ACHN (cell line): ENCODE data around the gene CAPN8.
A peak's percentile ranks its signal among the peaks of the same experiment; 100 is the strongest.
"Not testable (repeated sequence)": the region's sequence is repeated elsewhere in the genome, so short reads cannot be mapped to it uniquely, and the experiment has no call there.

Source experiments
- DNase-seq: peaks from one replicate; pipeline ENCODE4 v3.0.0-alpha.2; 2015
- in situ Hi-C: cut with HindIII; loops from 2 replicates; pipeline ENCODE4 v1.10.0; 2017; ENCODE audit warnings: low sequenced_read_pairs, low pct_ligation_motif_present, low pct_unique_long_range_greater_than_20kb

The CAPN8 gene

DNA sequence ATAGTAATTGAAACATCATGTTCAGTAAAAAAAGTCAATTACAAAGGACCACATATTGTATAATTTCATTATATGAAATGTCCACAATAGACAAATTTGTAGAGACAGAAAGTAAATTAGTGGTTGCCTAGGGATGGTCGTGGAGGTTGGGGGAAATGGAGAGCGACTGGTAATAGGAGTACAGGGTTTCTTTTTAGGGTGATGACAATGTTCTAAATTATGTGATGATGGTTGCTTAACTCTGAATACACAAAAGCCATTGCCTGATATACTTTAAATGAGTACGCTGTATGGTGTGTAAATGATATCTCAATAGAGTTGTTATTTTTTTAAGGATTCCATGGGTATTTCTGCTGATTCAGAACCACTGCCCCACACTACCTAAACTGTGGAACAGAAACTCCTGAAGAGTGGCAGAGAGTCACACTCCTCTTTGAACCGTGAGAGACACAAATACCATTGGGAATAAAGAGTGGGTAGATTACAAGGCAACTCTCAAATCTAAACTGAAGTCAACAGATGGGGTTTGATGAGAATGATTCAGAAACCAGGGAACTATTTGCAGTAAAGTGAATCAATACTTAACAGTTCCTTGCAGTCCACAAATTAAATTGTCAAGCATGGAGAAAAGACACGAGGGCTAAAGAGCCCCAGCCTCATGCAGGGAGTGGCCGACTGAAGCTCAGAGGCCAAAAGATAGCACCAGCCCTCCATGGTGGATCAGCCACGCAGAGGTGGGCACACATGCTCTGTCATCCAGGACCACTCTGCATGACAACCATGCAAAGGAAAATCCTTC is 118.0 kb downstream of the CAPN8 start:
- DNase-seq: no peak
- in situ Hi-C loops: no loop called here

DNA sequence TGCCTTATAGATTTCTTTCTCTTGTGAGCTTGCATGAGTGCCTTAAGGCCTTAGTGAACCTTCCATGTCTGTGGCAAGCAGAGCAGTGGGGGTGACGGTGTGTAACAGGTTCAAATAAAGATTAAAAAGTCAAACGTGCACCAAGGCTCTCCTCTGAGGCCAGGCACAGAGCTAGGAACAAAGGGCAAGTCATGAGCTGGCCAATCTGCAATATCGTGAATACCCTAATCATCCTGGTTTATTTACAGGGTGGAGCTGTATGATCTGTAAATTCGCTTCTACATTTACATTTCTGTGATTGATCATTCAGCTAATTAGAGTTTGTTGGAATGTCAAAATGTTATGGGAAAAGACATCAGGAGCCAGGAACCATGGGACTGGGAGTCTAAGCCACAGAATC is 120.2 kb downstream of the CAPN8 start:
- in situ Hi-C loops: no loop called here
- DNase-seq: no peak

DNA sequence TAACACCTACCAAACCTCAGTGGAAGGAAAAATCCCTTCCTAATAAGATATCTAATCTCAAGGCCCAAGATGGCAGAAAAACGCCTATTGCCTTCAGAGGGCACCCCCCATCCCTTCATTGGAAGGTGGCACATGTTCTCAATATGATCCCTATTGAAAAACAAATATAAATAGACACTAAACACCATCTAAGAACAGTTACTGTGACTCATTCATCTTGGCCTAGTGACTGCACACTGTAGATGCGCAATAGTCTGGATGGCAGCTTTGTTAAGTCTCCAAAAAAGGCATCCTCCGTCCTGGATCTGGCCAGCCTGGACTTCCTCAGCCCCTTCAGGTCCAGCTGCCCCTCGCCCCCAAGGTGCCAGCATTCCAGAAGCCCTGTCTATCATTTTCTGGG is 121.9 kb downstream of the CAPN8 start:
- DNase-seq: no peak
- in situ Hi-C loops: no loop called here

DNA sequence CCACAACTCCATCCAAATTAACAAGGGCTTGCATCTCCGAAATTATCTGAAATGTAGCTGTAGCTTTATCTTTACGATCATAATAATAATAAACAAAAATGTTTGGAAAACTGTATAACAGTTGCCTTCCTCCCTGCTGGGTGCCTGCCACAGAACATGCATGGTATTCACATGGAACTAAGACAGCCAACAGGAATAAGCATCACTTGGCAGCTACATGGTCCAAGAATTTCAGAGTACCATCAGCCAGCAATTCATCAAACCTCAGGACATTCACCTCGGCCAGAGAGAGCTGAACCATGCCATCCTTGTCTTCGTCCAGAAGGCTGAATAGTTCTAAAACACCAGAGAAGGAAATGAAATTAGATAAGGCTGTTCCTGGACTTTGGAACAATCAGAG is 122.7 kb downstream of the CAPN8 start:
- in situ Hi-C loops: no loop called here
- no peak for DNase-seq

DNA sequence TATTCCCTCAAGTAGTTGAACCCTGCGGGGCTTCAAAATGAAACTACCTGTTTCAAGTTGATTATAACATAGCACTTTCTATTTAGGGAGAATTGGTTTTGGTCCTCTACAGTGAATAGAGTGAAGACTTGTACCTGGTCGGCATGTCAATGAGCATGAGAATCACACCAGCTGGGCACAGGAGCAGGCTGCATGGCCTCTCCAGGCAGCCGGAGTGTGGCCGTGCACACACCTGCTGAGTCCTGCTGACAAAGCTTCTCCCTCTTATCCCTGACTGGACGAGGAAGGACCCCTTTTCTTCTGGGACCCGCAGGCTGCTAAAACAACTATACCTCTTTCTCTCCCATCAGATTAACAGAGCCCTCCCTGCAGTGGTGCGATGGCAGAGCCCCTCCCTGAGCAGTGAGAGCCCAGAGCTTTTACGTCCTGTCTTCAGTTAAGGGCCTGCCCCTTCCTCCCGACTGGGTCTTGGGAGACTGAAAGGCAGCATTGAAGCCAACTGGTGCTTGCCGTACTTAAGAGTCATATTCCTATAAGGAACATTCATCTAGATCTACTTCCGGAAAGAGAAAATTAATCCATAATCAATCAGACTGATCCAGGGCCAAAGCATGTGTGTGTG is 124.9 kb downstream of the CAPN8 start:
- in situ Hi-C loops: no loop called here
- no peak for DNase-seq

DNA sequence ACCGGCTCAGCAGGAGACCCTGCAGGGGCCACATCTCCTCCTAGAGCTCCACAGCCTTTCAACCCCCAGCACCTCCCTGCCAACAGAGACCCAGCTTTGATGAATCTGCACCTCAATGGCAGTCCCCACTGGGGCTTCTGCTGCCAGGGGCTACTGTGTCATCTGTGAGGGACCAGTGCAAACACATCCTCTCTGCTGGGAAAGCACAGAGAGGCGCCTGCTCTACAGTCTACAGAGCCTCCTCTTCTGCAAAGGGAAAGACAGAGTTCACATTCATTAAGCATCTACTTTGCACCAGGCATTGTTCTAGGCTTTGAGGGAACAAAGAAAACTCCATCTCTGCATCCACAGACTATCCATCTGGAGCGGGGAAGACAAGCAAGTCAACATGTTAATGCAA is 125.8 kb downstream of the CAPN8 start:
- DNase-seq: no peak
- in situ Hi-C loops: no loop called here

DNA sequence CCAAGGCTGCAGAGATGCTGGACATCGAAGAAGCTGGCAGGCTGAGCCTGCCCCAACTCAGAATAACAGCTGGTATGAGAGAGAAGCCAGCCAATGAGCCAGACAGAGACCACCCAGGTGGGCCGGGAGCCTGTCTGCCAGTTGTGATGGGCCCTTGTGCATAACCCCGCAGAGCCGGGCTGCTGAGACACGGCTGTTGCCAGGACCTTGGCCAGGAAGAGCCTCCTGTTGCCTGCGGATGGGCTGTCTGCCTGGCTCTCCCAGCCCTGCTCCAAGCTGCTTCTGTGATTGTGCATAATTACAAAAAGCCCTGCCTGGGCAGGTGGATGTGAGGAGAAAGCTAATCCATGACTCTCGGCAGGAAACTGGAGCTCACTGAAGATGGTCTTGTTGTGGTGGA is 126.5 kb downstream of the CAPN8 start:
- no peak for DNase-seq
- in situ Hi-C loops: no loop called here

DNA sequence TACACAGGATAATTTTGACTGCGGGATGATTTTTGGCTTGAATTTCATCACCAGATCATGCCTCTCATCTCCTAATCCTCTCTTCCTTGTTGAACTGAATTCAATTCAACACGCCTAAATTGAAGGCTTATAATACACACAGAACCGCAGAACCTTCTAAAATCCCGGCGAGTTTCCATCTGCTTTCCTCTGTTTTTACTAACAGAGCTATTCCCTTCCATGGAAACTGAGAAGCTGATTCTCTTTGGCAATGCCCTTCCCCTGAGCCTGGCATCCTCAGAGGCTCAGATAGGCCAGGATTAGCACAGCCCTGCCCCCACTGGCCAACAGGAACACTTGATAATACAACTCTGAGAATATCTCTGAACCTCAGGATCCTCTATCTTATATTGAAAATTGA is 130.2 kb downstream of the CAPN8 start:
- in situ Hi-C loops: no loop called here
- no peak for DNase-seq

DNA sequence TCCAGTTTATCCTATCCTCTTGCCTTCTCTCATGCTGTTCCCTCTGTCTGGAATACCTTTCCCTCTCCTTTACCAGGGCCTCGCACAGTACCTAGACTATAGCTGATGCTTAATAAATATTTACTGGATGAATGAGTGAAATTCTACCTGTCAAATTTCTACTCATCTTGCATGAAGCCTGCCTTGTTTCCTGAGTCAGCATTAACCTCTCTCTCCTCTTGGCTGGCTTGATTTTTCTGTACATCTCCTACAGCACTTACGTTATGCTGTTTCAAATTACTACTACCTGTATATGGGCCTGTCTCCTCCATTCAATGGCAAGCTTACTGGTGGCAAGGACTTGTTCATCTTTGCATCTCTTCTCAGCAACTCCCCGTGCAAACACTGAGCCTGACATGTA is 130.8 kb downstream of the CAPN8 start:
- in situ Hi-C loops: no loop called here
- no peak for DNase-seq

DNA sequence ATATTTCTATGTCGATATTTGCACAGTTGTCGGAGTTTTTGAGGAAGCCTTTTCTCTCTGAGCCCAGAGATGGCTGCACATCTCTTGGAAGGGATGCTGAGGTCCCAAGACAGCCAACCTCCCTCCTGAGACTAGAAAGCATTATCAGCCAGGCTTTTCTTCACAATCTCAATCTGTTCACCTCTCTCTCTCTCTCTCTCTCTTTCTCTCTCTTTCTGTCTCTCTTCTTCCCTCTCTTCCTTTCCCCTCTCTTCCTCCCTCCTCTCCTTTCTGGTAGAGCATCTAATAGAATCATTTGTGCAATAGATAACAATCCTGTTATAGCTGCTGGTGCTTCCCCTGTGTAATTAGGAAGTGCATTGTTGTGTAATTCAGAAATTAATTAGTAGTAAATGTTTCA is 131.8 kb downstream of the CAPN8 start:
- no peak for DNase-seq
- in situ Hi-C loops: no loop called here

DNA sequence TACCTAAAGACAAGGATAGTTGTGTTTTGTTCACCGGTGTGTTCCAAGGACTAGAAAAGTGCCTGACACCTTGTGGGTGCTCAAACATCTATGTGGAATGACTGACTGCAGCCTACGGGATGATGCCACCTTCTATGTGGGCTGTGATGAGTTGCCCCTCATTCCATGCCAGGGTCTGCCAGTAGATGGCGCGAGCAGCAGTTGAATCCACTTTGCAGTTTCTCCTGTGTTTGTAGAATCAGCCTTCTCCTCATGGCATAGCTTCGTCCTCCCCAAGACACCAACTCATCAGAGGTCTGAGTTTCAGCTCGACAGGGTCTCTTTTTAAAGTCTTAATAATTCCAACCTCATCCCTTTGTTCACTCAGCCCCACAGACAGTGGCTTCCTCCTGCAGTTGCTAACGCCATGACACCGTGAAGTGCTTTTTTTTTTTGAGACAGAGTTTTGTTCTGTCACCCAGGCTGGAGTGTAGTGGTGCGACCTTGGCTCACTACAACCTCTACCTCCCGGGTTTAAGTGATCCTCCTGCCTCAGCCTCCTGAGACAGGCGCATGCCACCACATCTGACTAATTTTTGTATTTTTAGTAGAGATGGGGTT is 133.7 kb downstream of the CAPN8 start:
- DNase-seq: peak; percentile 45
- in situ Hi-C loops: no loop called here

DNA sequence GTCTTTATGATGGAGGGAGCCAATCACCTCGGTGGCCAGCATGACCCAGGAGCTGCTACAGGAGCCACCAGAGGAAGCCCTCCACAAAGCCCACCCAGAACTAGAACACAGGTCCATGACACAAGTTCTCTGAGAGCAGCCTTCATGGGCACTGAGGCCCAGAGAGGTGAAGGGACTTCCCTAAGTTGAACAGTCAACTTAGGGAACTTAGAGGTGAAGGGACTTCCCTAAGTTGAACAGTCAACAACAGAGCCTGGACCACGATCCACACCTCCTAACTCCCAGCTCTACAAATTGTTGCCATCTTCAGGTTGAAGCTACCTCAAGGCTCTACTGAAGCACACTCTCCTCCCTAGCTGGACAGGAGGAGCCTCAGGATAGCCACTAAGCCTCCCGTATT is 139.5 kb downstream of the CAPN8 start:
- DNase-seq: no peak
- in situ Hi-C loops: no loop called here

DNA sequence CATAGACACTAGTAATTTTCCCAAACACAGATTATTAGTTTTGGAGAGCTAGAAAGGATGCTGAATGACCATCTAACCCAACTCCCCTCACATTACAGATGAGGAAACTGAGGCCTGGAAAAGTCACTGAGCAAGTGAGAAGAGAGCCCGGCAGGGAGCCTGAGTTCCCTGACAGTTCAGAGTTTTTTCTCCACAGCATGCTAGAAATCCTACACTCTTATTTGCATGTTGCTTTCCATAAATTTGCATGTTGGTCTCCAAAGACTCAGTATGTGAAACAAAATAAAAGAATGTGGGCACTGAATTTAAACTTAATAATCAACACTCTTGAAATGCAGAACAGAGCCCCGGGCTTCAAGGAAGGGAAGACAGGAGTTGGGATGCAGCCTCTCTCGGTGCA is 140.0 kb downstream of the CAPN8 start:
- DNase-seq: no peak
- in situ Hi-C loops: no loop called here

DNA sequence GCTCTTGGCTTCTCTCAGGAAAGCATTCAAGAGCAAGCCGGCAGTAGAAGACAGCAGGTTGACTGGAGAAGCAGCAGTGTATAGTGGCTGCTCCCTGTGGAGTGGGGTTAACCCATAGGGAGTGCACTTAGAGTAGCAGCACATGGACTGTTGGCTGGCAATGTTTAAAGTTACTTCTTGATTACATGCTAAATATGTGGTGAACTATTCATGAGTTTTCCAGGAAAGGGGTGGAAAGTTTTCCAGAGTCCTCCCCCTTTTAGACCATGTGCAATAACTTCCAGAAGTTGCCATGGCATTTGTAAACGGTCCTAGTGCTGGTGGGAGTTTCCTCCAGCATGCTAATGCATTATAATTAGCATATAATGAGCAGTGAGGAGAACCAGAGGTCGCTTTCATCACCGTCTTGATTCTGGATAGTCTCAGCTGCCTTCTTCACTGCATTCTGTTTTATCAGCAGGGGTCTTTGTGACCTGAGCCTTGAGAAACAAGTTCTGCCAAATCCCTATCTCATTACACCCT is 140.5 kb downstream of the CAPN8 start:
- DNase-seq: no peak
- in situ Hi-C loops: no loop called here

DNA sequence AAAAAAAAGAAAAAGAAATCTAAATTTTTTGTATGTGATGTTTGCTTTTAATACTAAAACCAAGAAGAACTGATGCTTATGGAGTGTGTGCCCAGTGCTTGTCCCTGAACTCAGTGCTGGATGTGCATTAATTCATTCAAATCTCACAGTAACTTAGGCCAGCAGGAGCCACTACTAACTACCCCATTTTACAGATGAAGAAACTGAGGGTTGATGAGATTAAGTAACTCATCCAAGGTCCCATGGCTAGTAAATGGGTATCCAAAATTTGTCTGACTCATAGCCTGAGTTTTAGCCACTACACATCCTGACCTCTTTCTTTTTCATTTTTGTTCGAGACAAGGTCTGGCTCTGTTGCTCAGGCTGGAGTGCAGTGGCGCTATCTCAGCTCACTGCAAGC is 144.4 kb downstream of the CAPN8 start:
- in situ Hi-C loops: no loop called here
- DNase-seq: no peak

DNA sequence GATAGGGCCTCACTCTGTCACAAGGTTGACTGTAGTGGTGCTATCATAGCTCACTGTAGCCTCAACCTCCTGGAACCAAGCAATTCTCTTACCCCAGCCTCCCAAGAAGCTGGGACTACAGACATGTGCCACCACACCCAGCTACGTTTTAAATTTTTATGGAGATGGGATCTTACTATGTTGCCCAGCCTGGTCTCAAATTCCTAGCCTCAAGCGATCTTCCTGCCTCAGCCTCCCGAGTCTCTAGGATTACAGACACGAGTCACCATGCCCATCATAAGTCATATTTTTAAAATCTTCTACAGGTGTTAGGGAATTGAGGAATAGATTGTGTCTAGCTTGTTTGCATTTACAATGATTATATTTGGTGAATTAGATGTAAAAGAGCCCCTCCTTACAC is 145.3 kb downstream of the CAPN8 start:
- DNase-seq: no peak
- in situ Hi-C loops: no loop called here

DNA sequence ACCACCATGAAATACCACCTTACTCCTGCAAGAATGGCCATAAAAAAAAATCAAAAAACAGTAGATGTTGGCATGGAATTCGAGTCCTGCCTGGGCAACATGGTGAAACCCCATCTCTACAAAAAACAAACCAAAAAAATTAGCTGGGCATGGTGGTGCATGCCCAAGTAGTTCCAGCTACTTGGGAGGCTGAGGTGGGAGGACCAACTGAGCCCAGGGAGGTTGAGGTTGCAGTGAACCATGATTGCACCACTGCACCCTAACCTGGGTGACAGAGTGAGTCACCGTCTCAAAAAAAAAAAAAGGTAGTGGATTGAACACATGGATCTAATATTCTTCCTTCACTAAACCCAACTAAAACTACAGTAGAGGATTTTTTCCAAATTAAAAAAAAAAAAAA is 146.4 kb downstream of the CAPN8 start:
- in situ Hi-C loops: no loop called here
- no peak for DNase-seq

DNA sequence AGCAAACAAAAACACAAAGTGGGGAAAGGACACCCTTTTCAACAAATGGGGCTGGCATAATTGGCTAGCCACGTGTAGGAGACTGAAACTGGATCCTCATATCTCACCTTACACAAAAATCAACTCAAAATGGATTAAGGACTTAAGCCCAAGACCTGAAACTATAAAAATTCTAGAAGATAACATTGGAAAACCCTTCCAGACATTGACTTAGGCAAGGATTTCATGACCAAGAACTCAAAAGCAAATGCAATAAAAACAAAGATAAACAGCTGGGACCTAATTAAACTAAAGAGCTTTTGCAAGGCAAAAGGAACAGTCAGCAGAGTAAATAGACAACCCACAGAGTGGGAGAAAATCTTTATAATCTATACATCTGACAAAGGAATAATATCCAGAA is 146.9 kb downstream of the CAPN8 start:
- in situ Hi-C loops: not testable (repeated sequence)

DNA sequence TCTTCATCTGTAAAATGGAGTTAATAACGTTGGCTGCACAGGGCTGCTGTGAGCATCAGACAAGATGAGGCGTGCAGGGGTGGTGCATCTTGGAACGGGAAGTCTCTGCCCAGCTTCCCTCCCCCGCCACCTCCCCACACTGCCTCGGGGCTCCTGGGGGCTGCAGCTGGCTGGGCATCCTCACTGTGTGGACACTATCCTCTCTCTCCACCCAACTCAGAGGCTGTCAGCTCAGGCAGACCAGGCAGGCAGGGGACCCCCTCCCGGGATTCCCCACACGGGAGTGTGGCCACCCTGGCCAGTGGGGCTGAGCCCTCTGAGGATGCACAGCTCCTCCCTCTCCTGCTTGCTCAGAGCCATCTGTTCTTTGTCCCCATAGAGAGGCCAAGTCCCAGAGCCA is 149.6 kb downstream of the CAPN8 start:
- no peak for DNase-seq
- in situ Hi-C loops: no loop called here

More for the DNA sequence above, 146.9 kb downstream of the CAPN8 start:
- not testable (repeated sequence) for DNase-seq

DNA sequence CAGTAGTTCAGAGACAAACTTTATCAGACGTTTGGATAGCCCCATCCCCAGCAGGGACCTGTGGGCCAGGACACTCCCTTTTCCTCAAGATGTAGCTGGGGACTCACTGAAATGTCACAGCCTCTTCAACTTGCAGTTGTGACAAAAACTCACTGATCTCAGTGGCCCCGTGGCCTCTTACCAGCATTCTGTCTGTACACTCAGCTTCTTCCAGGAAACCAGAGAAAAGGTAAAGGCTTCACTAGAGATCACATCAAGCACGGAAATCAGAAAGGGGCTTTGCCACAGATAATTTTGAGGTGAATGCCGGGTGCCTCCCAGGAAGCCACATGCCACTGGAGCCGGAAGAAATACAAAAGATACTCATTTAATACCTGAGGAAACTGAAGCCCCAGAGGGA is 150.1 kb downstream of the CAPN8 start:
- in situ Hi-C loops: no loop called here
- DNase-seq: no peak
